Upper lobe of right lung (tissue), 1 donor: ENCODE results near the gene TRIM25. TPM values are rescaled to one million over a fixed set of nuclear protein-coding genes. Genes with fewer than 3 reads are reported as not detected.
A peak's percentile ranks its signal among the peaks of the same experiment; 100 is the strongest.

Experiments
- ATAC-seq: fragments of 200-7000 bp; cut with Tn5 transposase; one replicate; pipeline ENCODE4 v1.9.1; 2020; ENCODE audit warnings: mild to moderate bottlenecking, moderate library complexity
- DNase-seq: peaks from one replicate; pipeline ENCODE4 v3.0.0-alpha.2; 2020
- H3K27ac ChIP-seq: fragments of 200-600 bp; one replicate; pipeline ENCODE4 v1.8.0; 2022
- H3K27me3 ChIP-seq: fragments of 200-600 bp; one replicate; pipeline ENCODE4 v1.8.0; 2022; ENCODE audit warnings: mild to moderate bottlenecking
- H3K36me3 ChIP-seq: fragments of 200-600 bp; one replicate; pipeline ENCODE4 v1.8.0; 2022
- H3K4me1 ChIP-seq: fragments of 200-600 bp; one replicate; pipeline ENCODE4 v1.8.0; 2022
- H3K4me3 ChIP-seq: fragments of 200-600 bp; one replicate; pipeline ENCODE4 v1.8.0; 2022; ENCODE audit warnings: mild to moderate bottlenecking
- H3K9me3 ChIP-seq: fragments of 200-600 bp; one replicate; pipeline ENCODE4 v1.8.0; 2022
- CTCF ChIP-seq: fragments of 200-600 bp; IDR thresholded peaks from one replicate; pipeline ENCODE4 v1.8.0; 2022; ENCODE audit warnings: antibody characterized with exemption
- intact Hi-C: fragments of 100-400 bp; cut with DNase I; formaldehyde crosslinking; loops from one replicate; pipeline ENCODE4 v1.11.0; 2022
- total RNA-seq: library from RNA; stranded (reverse); fragmentation: NEBNext Ultra II Directional; extraction: Animal tissue kit (Norgen Biotek cat#: 25700); gene quantifications from one replicate; pipeline ENCODE4 v1.2.1, GENCODE V29; 2021
- donor health status: DM: no; HTN: yes; CAD: no; lungs with severe emphysema.

The TRIM25 gene
- total RNA-seq, 1 donor from 2014 or later, result 89.3 TPM

GRCh38 chr17:56892333-56892732 is 21.5 kb downstream of the TRIM25 start:
- H3K4me1 ChIP-seq, result no peaks in the 10 kb centered on the region
- H3K9me3 ChIP-seq, result no peaks in the 10 kb centered on the region
- no peaks in the 10 kb centered on the region for H3K27me3 ChIP-seq
- ATAC-seq (no peak), DNase-seq (no peak)
- H3K36me3 ChIP-seq, result peaks cover 92% of the 10 kb centered on the region
- no peak overlapping the region for H3K27ac ChIP-seq
- H3K4me3 ChIP-seq, result no peak overlapping the region
- TF ChIP-seq CTCF, result no peak
- intact Hi-C loops, result no loop called here

GRCh38 chr17:56891751-56892150 is 22.1 kb downstream of the TRIM25 start:
- Histone ChIP-seq H3K4me1 (no peaks in the 10 kb centered on the region), H3K27ac (no peak overlapping the region), H3K36me3 (peaks cover 86% of the 10 kb centered on the region), H3K9me3 (no peaks in the 10 kb centered on the region), H3K27me3 (no peaks in the 10 kb centered on the region), H3K4me3 (no peak overlapping the region)
- intact Hi-C loops, result no loop called here
- ATAC-seq (peak; percentile 68), DNase-seq (peak; percentile 71)
- peak; percentile 51 for TF ChIP-seq CTCF

- Histone ChIP-seq H3K36me3 (peaks cover 80% of the 10 kb centered on the region), H3K9me3 (no peaks in the 10 kb centered on the region), H3K4me1 (no peaks in the 10 kb centered on the region), H3K27me3 (no peaks in the 10 kb centered on the region), H3K4me3 (no peak overlapping the region), H3K27ac (no peak overlapping the region)
- ATAC-seq (no peak), DNase-seq (no peak)
- no peak for TF ChIP-seq CTCF
- intact Hi-C loops, result no loop called here
These were observed 22.8 kb downstream of the TRIM25 start for GRCh38 chr17:56890906-56891674.

- no peak overlapping the region for H3K27ac ChIP-seq
- intact Hi-C loops, result no loop called here
- ATAC-seq, result no peak
- H3K4me1 ChIP-seq, result no peaks in the 10 kb centered on the region
- no peak overlapping the region for H3K4me3 ChIP-seq
- no peaks in the 10 kb centered on the region for H3K27me3 ChIP-seq
- no peak for TF ChIP-seq CTCF
- no peak for DNase-seq
- peaks cover 73% of the 10 kb centered on the region for H3K36me3 ChIP-seq
- no peaks in the 10 kb centered on the region for H3K9me3 ChIP-seq
These were observed 23.5 kb downstream of the TRIM25 start for GRCh38 chr17:56890390-56890789.

- ATAC-seq, result peak; percentile 4
- Histone ChIP-seq H3K4me1 (no peaks in the 10 kb centered on the region), H3K27ac (no peak overlapping the region), H3K4me3 (no peak overlapping the region), H3K36me3 (peaks cover 47% of the 10 kb centered on the region), H3K9me3 (no peaks in the 10 kb centered on the region), H3K27me3 (no peaks in the 10 kb centered on the region)
- no peak for DNase-seq
- intact Hi-C loops, result no loop called here
- TF ChIP-seq CTCF, result no peak
These were observed 26.0 kb downstream of the TRIM25 start for GRCh38 chr17:56887552-56888467.
